NCI-H146 treated with DMSO at 0.1 percent for 48 hours (cell line): ENCODE results near the gene MICAL3.
A peak's percentile ranks its signal among the peaks of the same experiment; 100 is the strongest.
"Not testable (repeated sequence)": the region's sequence is repeated elsewhere in the genome, so short reads cannot be mapped to it uniquely, and the experiment has no call there.

Experiments used
- DNase-seq: peaks from one replicate; lab custom pipeline; 2025; ENCODE audit not compliant: unreplicated experiment; lab: John Stamatoyannopoulos, UW

MICAL3 gene

GRCh38 chr22:18059473-18059872, 35.1 kb upstream of the MICAL3 start:
- DNase-seq, result no peak

GRCh38 chr22:18059094-18059417, 34.7 kb upstream of the MICAL3 start:
- no peak for DNase-seq

- DNase-seq, result no peak
Measured at GRCh38 chr22:18058371-18059093, 34.2 kb upstream of the MICAL3 start.

- no peak for DNase-seq
Measured at GRCh38 chr22:18057568-18058209, 33.3 kb upstream of the MICAL3 start.

GRCh38 chr22:18056807-18057474, 32.6 kb upstream of the MICAL3 start:
- no peak for DNase-seq

GRCh38 chr22:18056161-18056666, 31.9 kb upstream of the MICAL3 start:
- DNase-seq, result peak; percentile 20

GRCh38 chr22:18055619-18056160, 31.3 kb upstream of the MICAL3 start:
- DNase-seq, result no peak

GRCh38 chr22:18053216-18053946, 29.0 kb upstream of the MICAL3 start:
- not testable (repeated sequence) for DNase-seq

- not testable (repeated sequence) for DNase-seq
Measured at GRCh38 chr22:18051113-18051512, 26.8 kb upstream of the MICAL3 start.

- no peak for DNase-seq
Measured at GRCh38 chr22:18050065-18050464, 25.7 kb upstream of the MICAL3 start.

- no peak for DNase-seq
Measured at GRCh38 chr22:18048441-18048898, 24.1 kb upstream of the MICAL3 start.

- DNase-seq, result no peak
Measured at GRCh38 chr22:18048041-18048440, 23.7 kb upstream of the MICAL3 start.

- no peak for DNase-seq
Measured at GRCh38 chr22:18045794-18046193, 21.4 kb upstream of the MICAL3 start.

GRCh38 chr22:18044548-18045271, 20.3 kb upstream of the MICAL3 start:
- DNase-seq, result peak; percentile 56

- no peak for DNase-seq
Measured at GRCh38 chr22:18042685-18043084, 18.3 kb upstream of the MICAL3 start.

- not testable (repeated sequence) for DNase-seq
Measured at GRCh38 chr22:18040898-18041297, 16.5 kb upstream of the MICAL3 start.

GRCh38 chr22:18035751-18036150, 11.4 kb upstream of the MICAL3 start:
- DNase-seq, result no peak

GRCh38 chr22:18034076-18034475, 9.7 kb upstream of the MICAL3 start:
- DNase-seq, result no peak

- DNase-seq, result no peak
Measured at GRCh38 chr22:18033204-18033998, 9.0 kb upstream of the MICAL3 start.
